Heart left ventricle (tissue), 13 donors: ENCODE data around the gene PPIA.
A peak's percentile ranks its signal among the peaks of the same experiment; 100 is the strongest.

Source experiments
- POLR2A ChIP-seq, 2 donors: fragments of 450-650 bp; IDR thresholded peaks; one replicate each; pipeline ENCODE4 v1.6.1; 2017; ENCODE audit warnings: antibody characterized with exemption in 2 of 2, mild to moderate bottlenecking in 2 of 2, moderate library complexity in 2 of 2
- TF ChIP-seq, protein P1 (sequence below), 12 donors: fragments of 200-600 bp; sonication (generic) in 4 of 12; IDR thresholded peaks; one replicate each; pipeline versions ENCODE4 v1.5.0 to v1.8.0; 2018 to 2022; ENCODE audit warnings: antibody characterized with exemption in 12 of 12, mild to moderate bottlenecking in 5 of 12
- donor health status: ischemic (EF 13 %, LVEDD 7.1; RV severe dilation, severe dysfunction).
- donor health status: DM: no; HTN: yes; CAD: no.
- donor health status: DM: no; HTN: no; CAD: no.
- donor health status: ischemic (EF 25% LVEDD 6.9; RV normal size, moderate dysfunction).
- donor health status: ischemic (EF 25% LVEDD 5.7; RV mildly dilated, moderate dysfunction).
- donor health status: ischemic (EF 35%, LVEDD 5.7; RV mildly dilated, moderate dysfunction).
- donor health status: nonischemic (EF 11% LVEDD 7.7; RV severe dilation, severe dysfunction).
- donor health status: DM: yes; HTN: yes; CAD: no.
- donor health status: PGD.
- donor health status: ischemic (EF 29% LVEDD 5.4; RV normal size, mild dysfunction).
- donor health status: nonischemic (EF 23%, LVEDD 6.1; RV moderate dilation, normal function).

DNA sequence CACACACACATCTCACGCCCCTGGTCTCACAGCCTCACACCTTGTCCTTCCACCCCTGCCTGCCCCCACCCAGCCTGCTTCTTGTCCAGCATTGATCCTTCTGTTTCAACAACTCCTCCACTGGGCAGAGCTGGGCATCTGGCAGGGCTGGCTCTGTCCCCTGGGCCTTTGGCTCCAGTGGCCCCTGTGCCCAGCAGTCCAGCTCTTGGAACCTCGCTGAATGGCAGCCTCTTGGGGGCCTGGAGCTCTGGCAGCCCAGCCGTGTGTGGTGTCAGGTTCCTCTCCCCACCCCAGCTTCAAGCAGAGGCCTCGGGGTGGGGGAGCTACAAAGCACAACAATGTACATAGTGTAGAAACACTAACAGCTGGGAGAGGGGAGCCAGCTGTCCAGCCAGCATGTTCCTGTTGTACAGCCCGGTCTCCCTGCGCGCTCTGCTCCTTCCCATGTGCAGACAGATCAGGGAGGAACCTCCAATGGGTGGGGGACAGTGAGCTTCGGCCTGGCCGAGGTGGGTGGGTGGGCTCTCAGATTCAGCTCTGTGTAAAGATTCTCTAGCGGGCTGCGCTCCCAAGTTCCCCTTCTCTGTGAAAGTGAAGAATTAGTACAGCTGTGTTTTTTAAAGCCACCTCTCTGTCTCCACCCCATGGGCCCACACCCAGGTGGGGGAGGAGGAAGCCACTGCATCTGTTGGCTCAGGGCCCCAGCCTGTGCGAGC is 28.4 kb upstream of the PPIA start:
- TF ChIP-seq, protein P1, sequence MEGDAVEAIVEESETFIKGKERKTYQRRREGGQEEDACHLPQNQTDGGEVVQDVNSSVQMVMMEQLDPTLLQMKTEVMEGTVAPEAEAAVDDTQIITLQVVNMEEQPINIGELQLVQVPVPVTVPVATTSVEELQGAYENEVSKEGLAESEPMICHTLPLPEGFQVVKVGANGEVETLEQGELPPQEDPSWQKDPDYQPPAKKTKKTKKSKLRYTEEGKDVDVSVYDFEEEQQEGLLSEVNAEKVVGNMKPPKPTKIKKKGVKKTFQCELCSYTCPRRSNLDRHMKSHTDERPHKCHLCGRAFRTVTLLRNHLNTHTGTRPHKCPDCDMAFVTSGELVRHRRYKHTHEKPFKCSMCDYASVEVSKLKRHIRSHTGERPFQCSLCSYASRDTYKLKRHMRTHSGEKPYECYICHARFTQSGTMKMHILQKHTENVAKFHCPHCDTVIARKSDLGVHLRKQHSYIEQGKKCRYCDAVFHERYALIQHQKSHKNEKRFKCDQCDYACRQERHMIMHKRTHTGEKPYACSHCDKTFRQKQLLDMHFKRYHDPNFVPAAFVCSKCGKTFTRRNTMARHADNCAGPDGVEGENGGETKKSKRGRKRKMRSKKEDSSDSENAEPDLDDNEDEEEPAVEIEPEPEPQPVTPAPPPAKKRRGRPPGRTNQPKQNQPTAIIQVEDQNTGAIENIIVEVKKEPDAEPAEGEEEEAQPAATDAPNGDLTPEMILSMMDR (IDR thresholded peaks at IDR 0.05): no peak
- TF ChIP-seq POLR2A (IDR thresholded peaks at IDR 0.05): peak in 1 of 2 donors; percentile 18
